ENCODE measurements around the gene TMEM100. TPM values are rescaled to one million over a fixed set of nuclear protein-coding genes. Genes with fewer than 3 reads are reported as not detected.

The TMEM100 gene
- polyA plus RNA-seq, 1 of the 3 experiments (the other 2 are of a cell fraction) = 1.7 TPM

- Histone ChIP-seq H3K79me2 (ENCODE audit: insufficient read depth) (no peaks in the 10 kb centered on the region), H3K9me2 (no peaks in the 10 kb centered on the region), H3K27me3 (ENCODE audit: insufficient read depth) (no peaks in the 10 kb centered on the region), H3K4me3 (ENCODE audit: low read depth in 2 of 2, low read length in 1 of 2) (no peak overlapping the region), H3K9ac (no peak overlapping the region), H2AFZ (ENCODE audit: low read depth) (no peak overlapping the region), H3K9me3 (no peaks in the 10 kb centered on the region), H3K4me2 (no peak overlapping the region), H3K36me3 (replicated peaks in 1 of 2; ENCODE audit: control insufficient read depth in 1 of 2, insufficient read depth in 2 of 2, low read length in 1 of 2) (peaks cover 0 to 20% of the 10 kb centered on the region in 2 experiments), H3F3A (replicated peaks; ENCODE audit: insufficient read depth) (peaks cover 6% of the 10 kb centered on the region), H3K4me1 (ENCODE audit: control insufficient read depth in 1 of 2, insufficient read depth in 2 of 2, low read depth in 1 of 2, low read length in 1 of 2) (peaks cover 0 to 4% of the 10 kb centered on the region in 2 experiments; a peak in 2 of 4 replicates), H4K20me1 (ENCODE audit: insufficient read depth) (no peaks in the 10 kb centered on the region), H3K27ac (ENCODE audit: low read depth in 2 of 2, low read length in 1 of 2) (no peak overlapping the region)
- no peak for TF ChIP-seq CHD2 (IDR thresholded peaks at IDR 0.05; ENCODE audit: low read length, partially characterized antibody)
- no peak for TF ChIP-seq GABPA (IDR thresholded peaks at IDR 0.05; ENCODE audit: low read depth)
- no peak for TF ChIP-seq EP300 (IDR thresholded peaks at IDR 0.05; ENCODE audit: borderline replicate concordance in 1 of 2, low read depth in 1 of 2, low read length in 1 of 2)
- no peak for TF ChIP-seq NFIC (IDR thresholded peaks at IDR 0.05; ENCODE audit: borderline replicate concordance)
- no peak for TF ChIP-seq TAF1 (IDR thresholded peaks at IDR 0.05; ENCODE audit: borderline replicate concordance, low read depth, low read length)
- no peak for TF ChIP-seq JUND (IDR thresholded peaks at IDR 0.05)
- TF ChIP-seq CTCF (IDR thresholded peaks at IDR 0.05) = no peak
- TF ChIP-seq REST (IDR thresholded peaks at IDR 0.05; ENCODE audit: low read depth, low read length) = no peak
- no peak for TF ChIP-seq RAD21 (IDR thresholded peaks at IDR 0.05; ENCODE audit: low read length)
- TF ChIP-seq MXI1 (IDR thresholded peaks at IDR 0.05; ENCODE audit: low read depth, low read length) = no peak
- POLR2A ChIA-PET = no interaction called here
- no peak for DNase-seq
- 63% methylated on average over 4 of the region's 4 CpGs for WGBS (ENCODE audit: low lambda C conversion rate)
- CTCF ChIA-PET = interaction anchor here (0.6 to 12.9 kb wide), 52 partner anchors 9 to 355 kb away, joined by 3 to 246 read pairs (median 6); partner anchors contain the start of gene PCTP
Measured at GRCh38 chr17:55717432-55717831, 5.2 kb downstream of the TMEM100 start.

- Histone ChIP-seq H3F3A (replicated peaks; ENCODE audit: insufficient read depth) (no peaks in the 10 kb centered on the region), H3K9me2 (no peaks in the 10 kb centered on the region), H3K36me3 (replicated peaks in 1 of 2; ENCODE audit: control insufficient read depth in 1 of 2, insufficient read depth in 2 of 2, low read length in 1 of 2) (no peaks in the 10 kb centered on the region), H3K9ac (no peak overlapping the region), H3K27me3 (ENCODE audit: insufficient read depth) (peaks cover 7% of the 10 kb centered on the region; the same call in 1 of the 2 replicates), H3K9me3 (no peaks in the 10 kb centered on the region), H3K4me3 (ENCODE audit: low read depth in 2 of 2, low read length in 1 of 2) (no peak overlapping the region), H3K4me2 (no peak overlapping the region), H3K79me2 (ENCODE audit: insufficient read depth) (no peaks in the 10 kb centered on the region), H2AFZ (ENCODE audit: low read depth) (no peak overlapping the region), H4K20me1 (ENCODE audit: insufficient read depth) (no peaks in the 10 kb centered on the region), H3K4me1 (ENCODE audit: control insufficient read depth in 1 of 2, insufficient read depth in 2 of 2, low read depth in 1 of 2, low read length in 1 of 2) (peaks cover 0 to 18% of the 10 kb centered on the region in 2 experiments; a peak in 2 of 4 replicates), H3K27ac (ENCODE audit: low read depth in 2 of 2, low read length in 1 of 2) (no peak overlapping the region)
- TF ChIP-seq NFIC (IDR thresholded peaks at IDR 0.05; ENCODE audit: borderline replicate concordance) = no peak
- TF ChIP-seq RAD21 (IDR thresholded peaks at IDR 0.05; ENCODE audit: low read length) = no peak
- TF ChIP-seq TCF12 (IDR thresholded peaks at IDR 0.05) = no peak
- TF ChIP-seq GATA2 (CRISPR knock-in tag; IDR thresholded peaks at IDR 0.05) = no peak
- no peak for TF ChIP-seq CTCF (IDR thresholded peaks at IDR 0.05)
- TF ChIP-seq EP300 (IDR thresholded peaks at IDR 0.05; ENCODE audit: borderline replicate concordance in 1 of 2, low read depth in 1 of 2, low read length in 1 of 2) = no peak
- TF ChIP-seq JUND (IDR thresholded peaks at IDR 0.05) = no peak
- TF ChIP-seq MEF2A (IDR thresholded peaks at IDR 0.05; ENCODE audit: borderline replicate concordance, low read depth) = no peak
- no peak for TF ChIP-seq MAX (IDR thresholded peaks at IDR 0.05; ENCODE audit: low read depth)
- no peak for TF ChIP-seq USF2 (IDR thresholded peaks at IDR 0.05; ENCODE audit: borderline replicate concordance, low read depth, low read length)
- no peak for TF ChIP-seq MXI1 (IDR thresholded peaks at IDR 0.05; ENCODE audit: low read depth, low read length)
- DNase-seq = no peak
- ChIA-PET CTCF (interaction anchor here (1.3 to 6.4 kb wide), 4 partner anchors 8 to 184 kb away, joined by 3 to 45 read pairs (median 22); partner anchors contain the start of gene PCTP), POLR2A (no interaction called here)
- 68% methylated on average over 4 of the region's 4 CpGs for WGBS (ENCODE audit: low lambda C conversion rate)
Measured at GRCh38 chr17:55710829-55711496, 11.7 kb downstream of the TMEM100 start.

All from SK-N-SH (cell line).